Stimulated activated CD8-positive, alpha-beta memory T cell treated with anti-CD3 and anti-CD28 coated beads, Interleukin-15, amount 100 ng/mL, for 4 hours (primary cell): ENCODE data around the gene SHCBP1L.

ENCODE experiments used
- DNase-seq, 2 donors: peaks; one replicate each; pipeline ENCODE4 v3.0.0-alpha.2; 2020; ENCODE audit warnings: low read depth in 2 of 2

SHCBP1L gene

DNA sequence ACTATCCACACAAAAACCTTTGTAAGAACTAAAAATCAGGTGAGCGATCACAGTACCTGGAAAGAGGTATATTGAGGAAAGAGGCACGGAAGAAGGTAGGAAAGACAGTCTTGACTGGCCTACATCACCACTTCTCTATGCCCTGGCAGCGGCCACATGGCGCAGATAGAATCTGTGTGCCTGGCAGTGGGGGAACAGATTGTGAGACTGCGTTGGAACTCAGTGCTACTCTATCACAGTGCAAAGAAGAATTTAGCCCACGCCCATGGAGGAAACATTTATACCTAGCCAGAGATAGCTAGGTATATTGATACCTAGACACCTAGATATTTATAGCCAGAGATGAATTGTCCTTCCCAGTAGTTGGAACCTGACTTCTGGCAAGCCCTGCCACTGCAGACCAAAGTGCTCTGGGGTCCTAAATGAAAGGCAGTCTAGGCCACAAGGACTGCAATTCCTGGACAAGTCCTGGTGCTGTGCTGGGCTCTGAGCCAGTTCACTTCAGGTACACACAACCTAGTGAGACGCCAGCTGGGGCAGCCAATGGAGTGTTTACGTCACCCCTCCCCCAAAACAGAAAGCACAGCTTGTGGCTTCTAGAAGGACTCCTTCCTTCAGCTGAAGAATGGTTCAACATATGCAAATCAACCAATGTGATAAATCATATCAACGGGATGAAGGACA lies 61.9 kb downstream of the SHCBP1L start:
- DNase-seq: no peak

DNA sequence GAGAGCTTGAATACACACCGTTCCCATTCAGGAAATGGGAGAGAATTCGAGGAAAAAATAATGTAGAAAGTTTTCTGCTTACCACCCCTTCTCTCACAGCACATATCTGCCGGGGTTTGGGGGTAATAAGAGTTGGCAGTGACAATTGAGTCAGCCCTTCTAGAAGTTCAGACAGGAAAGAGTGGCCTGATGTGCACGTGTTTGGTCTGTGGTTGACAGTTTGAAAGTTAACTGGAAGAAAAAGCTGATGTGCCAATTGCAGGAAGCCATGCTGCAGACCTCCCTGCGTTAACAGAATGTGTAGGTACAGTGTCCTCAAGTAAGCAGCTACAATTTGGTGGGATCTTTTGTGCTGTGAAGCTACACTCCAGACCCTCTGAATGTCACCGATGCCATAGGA lies 63.0 kb downstream of the SHCBP1L start:
- no peak for DNase-seq

DNA sequence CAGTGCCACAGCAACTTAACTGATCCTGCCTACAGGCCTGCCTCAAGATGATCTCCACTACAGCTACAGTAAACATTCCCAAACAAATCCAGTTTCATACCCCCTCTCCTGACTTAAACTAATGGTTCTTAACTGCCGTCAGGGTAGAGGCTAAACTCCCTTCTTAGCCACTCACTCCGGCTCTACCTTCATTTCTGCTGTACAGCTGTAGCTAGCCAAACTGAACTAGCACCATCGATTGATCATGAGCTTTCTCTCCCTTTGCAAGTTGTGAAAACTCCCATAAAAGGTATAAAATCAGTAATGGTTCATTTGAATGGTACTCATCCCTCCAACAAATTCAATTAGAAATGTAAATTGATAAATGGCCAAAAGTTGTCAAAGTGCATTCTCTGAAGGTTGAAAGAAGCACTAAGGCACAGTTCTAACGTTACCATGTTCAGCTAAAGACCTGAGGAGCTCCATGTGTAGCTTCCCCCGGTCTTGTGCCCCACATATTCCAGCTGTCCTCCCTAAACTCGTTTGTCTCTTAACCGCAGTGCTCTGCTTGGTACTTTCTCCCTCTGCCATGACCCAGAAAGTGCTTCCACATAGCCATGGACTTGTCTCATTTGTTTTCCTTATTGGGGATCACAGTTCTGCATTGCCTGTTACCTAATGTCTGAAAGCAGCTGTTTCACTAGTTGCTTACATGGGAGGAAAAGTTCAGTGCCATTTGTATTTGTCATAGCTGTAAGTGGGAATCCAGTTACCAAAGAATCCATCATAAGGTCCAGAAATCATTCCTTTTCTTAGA lies 64.0 kb downstream of the SHCBP1L start:
- no peak for DNase-seq

DNA sequence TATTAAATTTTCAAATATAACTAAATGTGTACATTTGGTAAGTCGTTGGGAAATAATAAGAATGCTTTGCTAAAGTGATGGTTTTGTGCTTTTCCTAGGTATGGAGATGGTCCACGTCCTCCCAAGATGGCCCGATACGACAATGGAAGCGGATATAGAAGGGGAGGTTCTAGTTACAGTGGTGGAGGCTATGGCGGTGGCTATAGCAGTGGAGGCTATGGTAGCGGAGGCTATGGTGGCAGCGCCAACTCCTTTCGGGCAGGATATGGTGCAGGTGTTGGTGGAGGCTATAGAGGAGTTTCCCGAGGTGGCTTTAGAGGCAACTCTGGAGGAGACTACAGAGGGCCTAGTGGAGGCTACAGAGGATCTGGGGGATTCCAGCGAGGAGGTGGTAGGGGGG lies 66.0 kb downstream of the SHCBP1L start:
- DNase-seq: no peak

DNA sequence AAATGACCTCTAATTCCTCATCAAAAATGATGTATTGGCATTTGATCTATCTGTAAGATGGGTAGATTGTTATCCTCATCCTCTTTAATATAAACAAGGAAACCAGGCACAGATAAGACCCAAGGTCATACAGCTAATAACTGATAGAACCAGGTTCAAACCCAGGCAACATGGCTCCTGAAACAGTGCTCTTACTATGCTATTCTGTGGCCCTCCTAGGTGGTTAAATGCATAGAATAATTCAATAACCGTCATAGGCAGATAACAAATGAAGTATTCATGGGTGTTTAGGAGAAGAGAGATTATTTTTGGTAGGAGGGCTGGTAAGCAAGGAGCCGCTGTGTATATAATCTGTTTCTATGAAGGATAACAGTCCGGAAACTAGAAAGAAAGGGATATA lies 67.4 kb downstream of the SHCBP1L start:
- no peak for DNase-seq

DNA sequence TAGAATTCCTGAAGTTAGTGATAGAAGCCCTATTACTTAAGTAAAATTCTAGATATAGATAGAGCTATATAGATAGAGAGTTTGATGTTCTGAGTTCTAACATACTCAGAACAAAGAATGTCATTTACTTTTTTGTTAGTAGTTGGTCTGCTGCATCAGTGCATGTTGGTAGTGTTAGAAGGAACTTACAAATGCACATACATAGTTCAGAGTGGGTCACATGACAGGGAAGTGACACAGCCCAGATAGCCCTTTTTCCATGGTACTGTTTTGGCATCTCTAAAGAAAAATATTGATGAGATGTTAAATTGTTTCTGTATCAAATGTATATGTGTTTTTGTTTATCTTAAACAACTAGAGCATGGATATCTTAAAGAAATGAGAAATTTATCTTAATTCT lies 68.1 kb downstream of the SHCBP1L start:
- no peak for DNase-seq

DNA sequence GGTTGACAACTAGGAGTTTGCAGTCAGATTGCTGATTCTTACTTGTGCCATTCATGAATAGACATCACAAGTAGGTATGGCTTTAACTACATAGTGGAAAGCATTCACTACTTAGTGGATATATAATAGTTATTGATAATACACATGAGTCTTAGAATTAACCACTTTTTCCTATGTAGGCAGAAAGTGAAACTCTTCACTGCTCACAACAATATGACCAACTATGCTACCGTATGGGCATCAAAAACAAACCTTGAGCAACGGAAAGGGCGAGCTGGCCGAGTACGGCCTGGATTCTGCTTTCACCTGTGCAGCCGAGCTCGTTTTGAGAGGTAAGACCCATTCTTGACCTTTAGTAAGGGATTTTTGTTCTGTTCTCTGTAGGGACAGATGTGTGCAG lies 75.1 kb downstream of the SHCBP1L start:
- no peak for DNase-seq

DNA sequence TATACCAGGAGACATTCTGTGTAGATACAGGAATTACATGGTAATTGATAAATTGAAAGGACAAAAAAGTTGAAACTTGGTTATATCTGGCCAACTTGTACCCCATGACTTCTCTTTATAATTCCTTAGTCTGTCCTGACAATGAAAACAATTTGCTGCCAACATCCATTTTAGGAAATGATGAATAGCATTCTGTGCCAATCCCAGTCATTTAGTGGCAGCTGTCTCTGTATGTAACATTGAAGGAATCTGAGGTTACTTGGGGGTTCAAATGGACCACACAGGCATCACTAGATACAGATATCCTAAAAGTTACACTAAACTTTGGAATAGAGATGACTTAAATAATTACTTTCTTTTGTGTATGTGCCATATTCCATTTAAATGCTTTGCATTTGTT lies 75.6 kb downstream of the SHCBP1L start:
- no peak for DNase-seq

DNA sequence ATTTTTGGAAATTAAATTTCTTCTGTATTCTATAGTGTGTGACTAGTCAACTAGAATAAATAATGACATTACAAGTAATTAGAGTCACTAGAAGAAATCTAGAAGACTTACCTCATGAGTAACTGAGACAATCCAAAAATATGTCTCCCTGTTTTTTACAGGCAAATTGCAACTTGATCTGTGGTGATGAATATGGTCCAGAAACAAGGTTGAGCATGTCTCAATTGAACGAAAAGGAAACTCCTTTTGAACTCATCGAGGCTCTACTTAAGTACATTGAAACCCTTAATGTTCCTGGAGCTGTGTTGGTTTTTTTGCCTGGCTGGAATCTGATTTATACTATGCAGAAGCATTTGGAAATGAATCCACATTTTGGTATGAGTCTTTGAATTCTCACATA lies 77.1 kb downstream of the SHCBP1L start:
- no peak for DNase-seq

DNA sequence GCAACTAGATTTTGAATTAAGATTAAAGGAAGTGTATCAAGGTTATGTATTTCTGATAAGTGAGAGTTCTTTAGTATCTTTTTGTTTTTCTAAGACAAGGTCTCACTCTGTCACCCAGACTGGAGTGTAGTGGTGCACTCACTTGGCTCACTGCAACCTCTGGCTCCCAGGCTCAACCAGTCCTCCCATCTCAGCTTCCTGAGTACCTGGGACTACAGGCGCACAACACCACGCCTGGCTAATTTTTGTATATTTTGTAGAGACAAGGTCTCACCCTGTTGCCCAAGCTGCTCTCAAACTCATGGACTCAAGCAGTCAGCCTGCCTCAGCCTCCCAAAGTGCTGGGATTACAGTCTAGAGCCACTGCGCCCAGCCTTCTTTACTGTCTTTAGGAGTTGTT lies 80.1 kb downstream of the SHCBP1L start:
- DNase-seq: no peak

DNA sequence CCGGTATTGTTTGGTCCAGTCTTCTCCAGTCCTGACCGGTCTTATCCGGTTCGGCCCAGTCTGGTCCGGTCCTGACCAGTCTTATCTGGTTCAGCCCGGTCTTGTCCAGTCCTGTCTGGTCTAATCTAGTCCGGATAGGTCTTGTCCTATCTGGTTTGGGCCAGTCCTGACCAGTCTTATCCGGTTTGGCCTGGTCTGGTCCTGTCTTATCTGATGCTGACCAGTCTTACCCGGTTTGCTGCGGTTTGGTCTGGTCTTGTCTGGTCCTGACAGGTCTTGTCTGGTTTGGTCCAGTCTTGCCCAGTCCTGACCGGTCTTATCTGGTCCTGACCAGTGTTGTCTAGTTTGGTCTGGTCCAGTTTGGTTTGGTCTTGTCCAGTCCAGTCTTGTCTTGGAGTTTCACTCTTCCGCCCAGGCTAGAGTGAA lies 83.7 kb downstream of the SHCBP1L start:
- DNase-seq: no peak

DNA sequence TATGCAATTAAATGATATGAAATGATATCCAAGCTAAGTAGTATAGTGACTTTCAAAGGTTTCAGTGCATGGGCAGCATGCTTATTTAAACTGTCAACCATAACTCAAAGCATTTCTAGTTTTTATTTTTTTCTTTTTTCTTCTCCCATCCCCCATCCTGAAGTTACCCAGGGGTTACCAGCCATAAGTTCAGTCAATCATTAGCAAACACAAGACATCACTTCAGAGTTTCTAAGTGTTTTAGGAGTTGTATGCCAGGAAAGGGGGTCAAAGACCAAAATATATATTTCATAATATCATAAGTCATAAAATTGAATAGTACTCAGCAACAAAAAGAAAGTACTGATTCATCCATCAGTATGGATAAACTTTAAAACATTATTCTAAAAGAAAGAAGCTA lies 85.1 kb downstream of the SHCBP1L start:
- no peak for DNase-seq

DNA sequence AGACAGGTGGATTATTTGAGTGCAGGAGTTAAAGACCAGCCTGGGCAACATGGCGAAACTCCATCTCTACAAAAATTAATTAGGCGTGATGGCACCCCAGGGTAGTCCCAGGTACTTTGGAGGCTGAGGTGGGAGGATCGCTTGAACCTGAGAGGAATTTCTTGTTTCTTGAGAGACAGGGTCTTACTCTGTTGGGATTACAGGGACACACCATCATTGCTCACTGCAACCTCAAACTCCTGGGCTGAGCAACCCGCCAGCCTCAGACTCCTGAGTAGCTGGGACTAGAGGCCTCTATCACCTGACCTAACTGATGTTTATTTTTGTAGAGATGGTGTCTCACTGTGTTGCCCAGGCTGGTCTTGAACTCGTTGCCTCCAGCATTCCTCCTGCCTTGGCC lies 89.0 kb downstream of the SHCBP1L start:
- DNase-seq: no peak

DNA sequence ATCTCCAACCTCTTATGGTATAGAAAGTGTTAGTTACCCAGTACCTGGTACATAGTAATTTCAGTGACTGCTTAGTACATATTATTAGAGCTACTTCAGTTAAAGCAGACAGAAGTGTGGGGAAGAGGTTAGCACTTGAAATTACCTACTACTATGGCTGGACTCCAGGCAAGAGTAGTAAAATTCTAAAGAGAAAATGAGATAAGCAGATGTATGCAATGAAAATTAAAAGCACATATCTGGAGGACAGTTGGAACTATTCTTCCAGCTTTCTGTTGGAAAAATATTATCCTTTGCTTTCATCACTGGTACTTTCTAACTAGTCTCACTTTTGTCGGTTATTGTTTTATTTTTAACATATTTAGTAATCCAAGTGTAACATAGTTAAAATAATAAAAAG lies 90.1 kb downstream of the SHCBP1L start:
- DNase-seq: no peak

DNA sequence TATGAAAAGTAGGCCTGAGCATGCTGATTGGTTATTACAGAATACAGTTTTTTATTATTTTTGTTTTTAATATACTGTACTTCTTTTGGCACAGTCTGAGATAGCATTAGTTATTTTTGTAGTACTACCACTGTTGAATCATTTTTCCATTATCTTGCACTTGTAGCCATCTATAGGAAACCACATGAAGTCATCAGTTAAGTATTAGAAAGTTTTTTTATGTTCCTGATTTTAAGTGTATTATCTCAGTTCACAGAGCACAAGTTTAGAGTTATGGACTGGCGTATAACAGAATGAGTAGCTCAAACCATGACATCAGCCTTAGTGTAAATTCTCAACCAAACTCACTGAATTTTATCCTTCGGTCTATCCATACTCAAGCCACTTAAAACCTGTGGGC lies 91.0 kb downstream of the SHCBP1L start:
- no peak for DNase-seq

DNA sequence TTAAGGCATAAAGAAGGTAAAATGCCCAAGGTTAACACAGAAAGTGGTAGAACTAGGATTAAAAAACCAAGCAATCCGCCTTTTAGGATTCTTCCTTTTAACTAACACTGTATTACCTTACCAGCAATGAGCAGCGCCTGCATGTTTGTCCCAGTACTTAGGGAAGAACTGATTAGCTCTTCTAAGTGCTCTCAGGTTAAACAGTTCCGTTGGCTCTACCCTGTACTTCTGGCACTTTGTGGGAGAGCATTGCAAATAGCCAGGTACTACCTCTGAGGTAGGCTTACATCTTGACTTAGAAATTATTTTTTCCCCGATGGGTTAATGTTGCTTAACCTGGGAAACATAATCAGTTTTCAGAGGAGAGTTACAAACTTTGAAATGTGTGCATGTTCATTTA lies 92.3 kb downstream of the SHCBP1L start:
- no peak for DNase-seq

DNA sequence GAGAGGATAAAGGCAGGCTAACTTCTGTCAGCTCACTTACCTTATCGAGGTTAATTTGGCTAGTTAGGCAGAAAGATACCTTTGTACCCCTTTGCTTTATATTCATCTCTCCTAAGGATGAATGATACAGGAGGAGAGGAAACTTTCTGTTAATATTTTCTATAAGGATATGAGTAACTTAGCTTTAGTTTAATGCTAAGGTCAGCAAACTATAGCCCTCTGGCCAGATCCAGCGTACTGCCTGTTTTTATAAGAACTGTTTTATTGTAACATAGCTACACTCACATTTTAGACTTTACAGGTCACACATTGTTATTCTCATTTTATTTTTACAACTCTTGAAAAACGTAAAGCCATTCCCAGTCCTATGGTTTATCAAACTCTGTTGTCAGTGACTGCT lies 95.8 kb downstream of the SHCBP1L start:
- DNase-seq: no peak

DNA sequence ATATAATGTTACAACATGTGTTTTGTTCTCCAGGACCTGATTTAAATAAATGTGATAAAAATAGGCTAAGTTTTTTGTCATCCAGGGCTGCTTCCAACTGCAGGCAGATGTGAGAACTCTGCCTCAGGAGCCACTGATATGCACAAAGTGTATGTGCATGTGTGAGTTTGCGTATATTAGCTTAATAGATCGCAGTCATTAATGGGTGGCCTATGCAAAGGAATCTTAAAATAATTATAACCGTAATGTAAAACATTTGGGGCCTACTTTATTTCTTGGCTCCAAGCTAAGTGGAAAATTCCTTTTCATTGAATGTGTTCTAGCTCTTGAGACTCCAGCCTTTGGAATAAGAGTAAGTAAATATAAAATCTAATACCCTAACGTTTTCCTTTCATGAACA lies 97.1 kb downstream of the SHCBP1L start:
- DNase-seq: no peak

DNA sequence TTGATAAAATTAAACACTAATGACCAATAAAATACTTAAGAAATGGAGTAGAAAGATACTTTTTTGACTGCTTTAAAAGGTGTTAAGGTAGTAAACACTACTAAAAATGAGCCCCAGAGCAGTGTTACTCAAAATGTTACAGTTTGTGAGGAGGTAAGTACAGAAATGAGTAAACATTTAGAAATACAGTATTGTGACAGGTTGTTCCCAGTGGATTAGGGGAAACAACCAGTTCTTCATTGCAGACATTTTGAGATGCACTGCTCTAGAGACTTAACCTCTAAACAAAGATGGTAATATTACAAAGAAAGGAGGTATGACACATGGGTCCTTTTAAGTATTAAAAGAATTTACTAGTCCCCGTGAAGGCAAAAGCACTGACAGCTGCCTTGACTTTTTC lies 101.1 kb downstream of the SHCBP1L start:
- no peak for DNase-seq

DNA sequence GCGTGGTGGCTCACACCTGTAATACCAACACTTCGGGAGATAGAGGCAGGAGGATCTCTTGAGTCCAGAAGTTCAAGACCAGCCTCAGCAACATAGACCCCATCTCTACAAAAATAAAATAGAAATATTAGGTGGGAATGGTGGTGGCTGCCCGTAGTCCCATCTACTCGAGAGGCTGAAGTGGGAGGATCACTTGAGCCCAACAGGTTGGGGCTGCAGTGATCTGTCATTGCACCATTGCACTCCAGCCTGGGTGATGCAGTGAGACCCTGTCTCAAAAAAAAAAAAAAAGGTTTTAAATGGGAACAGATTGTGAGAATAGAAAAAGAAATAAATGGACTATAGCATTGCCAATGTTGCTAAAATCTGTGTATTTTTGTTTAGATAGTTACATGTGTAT lies 102.6 kb downstream of the SHCBP1L start:
- DNase-seq: no peak
